Measurements from ENCODE around the gene ZBTB40.

Gene ZBTB40

DNA sequence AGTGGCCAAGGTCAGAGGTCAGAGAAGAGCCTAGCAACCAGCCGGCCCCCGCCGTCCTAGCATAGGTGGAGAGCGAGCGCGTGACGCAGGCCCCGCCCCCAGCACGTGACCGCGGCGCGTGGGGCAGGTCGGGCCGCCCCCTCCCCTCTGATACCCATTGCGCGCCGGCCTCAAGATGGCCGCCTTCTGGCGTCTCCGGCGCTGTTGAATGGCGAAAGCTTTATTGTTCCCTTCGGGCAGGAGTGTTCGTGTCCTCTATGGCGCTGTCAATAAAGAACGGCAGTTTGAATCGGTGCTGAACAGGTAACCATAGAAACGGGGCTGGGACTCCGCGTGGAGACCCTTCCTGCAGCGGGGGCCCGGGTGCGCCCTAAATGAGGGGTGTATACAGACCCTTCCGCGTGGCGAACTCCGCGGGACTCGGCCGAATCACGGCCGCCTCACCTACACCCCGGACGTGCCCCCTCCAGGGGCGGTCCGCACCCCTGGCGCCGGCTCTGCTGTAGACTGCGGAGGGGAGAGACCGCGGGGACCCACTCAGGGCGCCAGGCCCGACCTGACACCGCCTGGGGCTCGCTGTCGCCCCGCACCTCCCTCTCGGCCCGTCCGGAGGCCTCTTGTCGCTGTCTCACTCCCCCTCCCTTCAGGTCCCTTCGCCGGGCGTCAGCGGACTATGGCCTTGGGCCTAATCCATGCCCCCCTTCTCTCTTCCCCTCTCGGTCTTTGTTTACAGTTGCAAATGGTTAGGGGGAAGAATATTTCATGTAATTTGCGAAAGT lies at the start of gene ZBTB40 (continued):
- TF ChIP-seq, protein P1, sequence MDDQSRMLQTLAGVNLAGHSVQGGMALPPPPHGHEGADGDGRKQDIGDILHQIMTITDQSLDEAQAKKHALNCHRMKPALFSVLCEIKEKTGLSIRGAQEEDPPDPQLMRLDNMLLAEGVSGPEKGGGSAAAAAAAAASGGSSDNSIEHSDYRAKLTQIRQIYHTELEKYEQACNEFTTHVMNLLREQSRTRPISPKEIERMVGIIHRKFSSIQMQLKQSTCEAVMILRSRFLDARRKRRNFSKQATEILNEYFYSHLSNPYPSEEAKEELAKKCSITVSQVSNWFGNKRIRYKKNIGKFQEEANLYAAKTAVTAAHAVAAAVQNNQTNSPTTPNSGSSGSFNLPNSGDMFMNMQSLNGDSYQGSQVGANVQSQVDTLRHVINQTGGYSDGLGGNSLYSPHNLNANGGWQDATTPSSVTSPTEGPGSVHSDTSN (CRISPR knock-in tag; IDR thresholded peaks at IDR 0.05), result peak; percentile 67; the same call in 1 of the 2 replicates
- TF ChIP-seq, protein P2, sequence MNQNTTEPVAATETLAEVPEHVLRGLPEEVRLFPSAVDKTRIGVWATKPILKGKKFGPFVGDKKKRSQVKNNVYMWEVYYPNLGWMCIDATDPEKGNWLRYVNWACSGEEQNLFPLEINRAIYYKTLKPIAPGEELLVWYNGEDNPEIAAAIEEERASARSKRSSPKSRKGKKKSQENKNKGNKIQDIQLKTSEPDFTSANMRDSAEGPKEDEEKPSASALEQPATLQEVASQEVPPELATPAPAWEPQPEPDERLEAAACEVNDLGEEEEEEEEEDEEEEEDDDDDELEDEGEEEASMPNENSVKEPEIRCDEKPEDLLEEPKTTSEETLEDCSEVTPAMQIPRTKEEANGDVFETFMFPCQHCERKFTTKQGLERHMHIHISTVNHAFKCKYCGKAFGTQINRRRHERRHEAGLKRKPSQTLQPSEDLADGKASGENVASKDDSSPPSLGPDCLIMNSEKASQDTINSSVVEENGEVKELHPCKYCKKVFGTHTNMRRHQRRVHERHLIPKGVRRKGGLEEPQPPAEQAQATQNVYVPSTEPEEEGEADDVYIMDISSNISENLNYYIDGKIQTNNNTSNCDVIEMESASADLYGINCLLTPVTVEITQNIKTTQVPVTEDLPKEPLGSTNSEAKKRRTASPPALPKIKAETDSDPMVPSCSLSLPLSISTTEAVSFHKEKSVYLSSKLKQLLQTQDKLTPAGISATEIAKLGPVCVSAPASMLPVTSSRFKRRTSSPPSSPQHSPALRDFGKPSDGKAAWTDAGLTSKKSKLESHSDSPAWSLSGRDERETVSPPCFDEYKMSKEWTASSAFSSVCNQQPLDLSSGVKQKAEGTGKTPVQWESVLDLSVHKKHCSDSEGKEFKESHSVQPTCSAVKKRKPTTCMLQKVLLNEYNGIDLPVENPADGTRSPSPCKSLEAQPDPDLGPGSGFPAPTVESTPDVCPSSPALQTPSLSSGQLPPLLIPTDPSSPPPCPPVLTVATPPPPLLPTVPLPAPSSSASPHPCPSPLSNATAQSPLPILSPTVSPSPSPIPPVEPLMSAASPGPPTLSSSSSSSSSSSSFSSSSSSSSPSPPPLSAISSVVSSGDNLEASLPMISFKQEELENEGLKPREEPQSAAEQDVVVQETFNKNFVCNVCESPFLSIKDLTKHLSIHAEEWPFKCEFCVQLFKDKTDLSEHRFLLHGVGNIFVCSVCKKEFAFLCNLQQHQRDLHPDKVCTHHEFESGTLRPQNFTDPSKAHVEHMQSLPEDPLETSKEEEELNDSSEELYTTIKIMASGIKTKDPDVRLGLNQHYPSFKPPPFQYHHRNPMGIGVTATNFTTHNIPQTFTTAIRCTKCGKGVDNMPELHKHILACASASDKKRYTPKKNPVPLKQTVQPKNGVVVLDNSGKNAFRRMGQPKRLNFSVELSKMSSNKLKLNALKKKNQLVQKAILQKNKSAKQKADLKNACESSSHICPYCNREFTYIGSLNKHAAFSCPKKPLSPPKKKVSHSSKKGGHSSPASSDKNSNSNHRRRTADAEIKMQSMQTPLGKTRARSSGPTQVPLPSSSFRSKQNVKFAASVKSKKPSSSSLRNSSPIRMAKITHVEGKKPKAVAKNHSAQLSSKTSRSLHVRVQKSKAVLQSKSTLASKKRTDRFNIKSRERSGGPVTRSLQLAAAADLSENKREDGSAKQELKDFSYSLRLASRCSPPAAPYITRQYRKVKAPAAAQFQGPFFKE (tag by site-specific recombination; IDR thresholded peaks at IDR 0.05; ENCODE audit: borderline replicate concordance), result no peak
- TF ChIP-seq GLIS2 (tag by site-specific recombination; IDR thresholded peaks at IDR 0.05) (peak; percentile 92), ZNF221 (tag by site-specific recombination; IDR thresholded peaks at IDR 0.05; ENCODE audit: borderline replicate concordance) (no peak), ZSCAN23 (tag by site-specific recombination; IDR thresholded peaks at IDR 0.05) (0 out of 2 replicates have a peak, but pooled peaks have one; percentile 70), ZNF37A (tag by site-specific recombination; IDR thresholded peaks at IDR 0.05) (no peak), ZBTB21 (tag by site-specific recombination; IDR thresholded peaks at IDR 0.05) (peak; percentile 80), ZNF335 (tag by site-specific recombination; conservative IDR thresholded peaks at IDR 0.05) (peak; percentile 94), ZFP3 (tag by site-specific recombination; IDR thresholded peaks at IDR 0.05; ENCODE audit: low read depth) (no peak), OSR2 (tag by site-specific recombination; IDR thresholded peaks at IDR 0.05) (no peak), ZNF707 (tag by site-specific recombination; IDR thresholded peaks at IDR 0.05) (no peak), ZBTB20 (tag by site-specific recombination; IDR thresholded peaks at IDR 0.05) (peak; percentile 81), ZNF114 (tag by site-specific recombination; IDR thresholded peaks at IDR 0.05) (no peak), ZNF610 (tag by site-specific recombination; IDR thresholded peaks at IDR 0.05; ENCODE audit: borderline replicate concordance) (peak; percentile 83; the same call in 1 of the 2 replicates), ZNF157 (tag by site-specific recombination; IDR thresholded peaks at IDR 0.05) (0 out of 2 replicates have a peak, but pooled peaks have one; percentile 16), ZNF791 (tag by site-specific recombination; IDR thresholded peaks at IDR 0.05) (no peak), ZNF654 (tag by site-specific recombination; IDR thresholded peaks at IDR 0.05; ENCODE audit: low read depth) (no peak), ZNF292 (tag by site-specific recombination; IDR thresholded peaks at IDR 0.05; ENCODE audit: borderline replicate concordance, low read depth) (no peak)
- TF ChIP-seq, protein P3, sequence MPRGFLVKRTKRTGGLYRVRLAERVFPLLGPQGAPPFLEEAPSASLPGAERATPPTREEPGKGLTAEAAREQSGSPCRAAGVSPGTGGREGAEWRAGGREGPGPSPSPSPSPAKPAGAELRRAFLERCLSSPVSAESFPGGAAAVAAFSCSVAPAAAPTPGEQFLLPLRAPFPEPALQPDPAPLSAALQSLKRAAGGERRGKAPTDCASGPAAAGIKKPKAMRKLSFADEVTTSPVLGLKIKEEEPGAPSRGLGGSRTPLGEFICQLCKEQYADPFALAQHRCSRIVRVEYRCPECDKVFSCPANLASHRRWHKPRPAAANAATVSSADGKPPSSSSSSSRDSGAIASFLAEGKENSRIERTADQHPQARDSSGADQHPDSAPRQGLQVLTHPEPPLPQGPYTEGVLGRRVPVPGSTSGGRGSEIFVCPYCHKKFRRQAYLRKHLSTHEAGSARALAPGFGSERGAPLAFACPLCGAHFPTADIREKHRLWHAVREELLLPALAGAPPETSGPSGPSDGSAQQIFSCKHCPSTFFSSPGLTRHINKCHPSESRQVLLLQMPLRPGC (tag by site-specific recombination; IDR thresholded peaks at IDR 0.05), result peak; percentile 90
- TF ChIP-seq, protein P4, sequence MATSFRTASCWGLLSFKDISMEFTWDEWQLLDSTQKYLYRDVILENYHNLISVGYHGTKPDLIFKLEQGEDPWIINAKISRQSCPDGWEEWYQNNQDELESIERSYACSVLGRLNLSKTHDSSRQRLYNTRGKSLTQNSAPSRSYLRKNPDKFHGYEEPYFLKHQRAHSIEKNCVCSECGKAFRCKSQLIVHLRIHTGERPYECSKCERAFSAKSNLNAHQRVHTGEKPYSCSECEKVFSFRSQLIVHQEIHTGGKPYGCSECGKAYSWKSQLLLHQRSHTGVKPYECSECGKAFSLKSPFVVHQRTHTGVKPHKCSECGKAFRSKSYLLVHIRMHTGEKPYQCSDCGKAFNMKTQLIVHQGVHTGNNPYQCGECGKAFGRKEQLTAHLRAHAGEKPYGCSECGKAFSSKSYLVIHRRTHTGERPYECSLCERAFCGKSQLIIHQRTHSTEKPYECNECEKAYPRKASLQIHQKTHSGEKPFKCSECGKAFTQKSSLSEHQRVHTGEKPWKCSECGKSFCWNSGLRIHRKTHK (tag by site-specific recombination; IDR thresholded peaks at IDR 0.05), result no peak
- TF ChIP-seq, protein P5, sequence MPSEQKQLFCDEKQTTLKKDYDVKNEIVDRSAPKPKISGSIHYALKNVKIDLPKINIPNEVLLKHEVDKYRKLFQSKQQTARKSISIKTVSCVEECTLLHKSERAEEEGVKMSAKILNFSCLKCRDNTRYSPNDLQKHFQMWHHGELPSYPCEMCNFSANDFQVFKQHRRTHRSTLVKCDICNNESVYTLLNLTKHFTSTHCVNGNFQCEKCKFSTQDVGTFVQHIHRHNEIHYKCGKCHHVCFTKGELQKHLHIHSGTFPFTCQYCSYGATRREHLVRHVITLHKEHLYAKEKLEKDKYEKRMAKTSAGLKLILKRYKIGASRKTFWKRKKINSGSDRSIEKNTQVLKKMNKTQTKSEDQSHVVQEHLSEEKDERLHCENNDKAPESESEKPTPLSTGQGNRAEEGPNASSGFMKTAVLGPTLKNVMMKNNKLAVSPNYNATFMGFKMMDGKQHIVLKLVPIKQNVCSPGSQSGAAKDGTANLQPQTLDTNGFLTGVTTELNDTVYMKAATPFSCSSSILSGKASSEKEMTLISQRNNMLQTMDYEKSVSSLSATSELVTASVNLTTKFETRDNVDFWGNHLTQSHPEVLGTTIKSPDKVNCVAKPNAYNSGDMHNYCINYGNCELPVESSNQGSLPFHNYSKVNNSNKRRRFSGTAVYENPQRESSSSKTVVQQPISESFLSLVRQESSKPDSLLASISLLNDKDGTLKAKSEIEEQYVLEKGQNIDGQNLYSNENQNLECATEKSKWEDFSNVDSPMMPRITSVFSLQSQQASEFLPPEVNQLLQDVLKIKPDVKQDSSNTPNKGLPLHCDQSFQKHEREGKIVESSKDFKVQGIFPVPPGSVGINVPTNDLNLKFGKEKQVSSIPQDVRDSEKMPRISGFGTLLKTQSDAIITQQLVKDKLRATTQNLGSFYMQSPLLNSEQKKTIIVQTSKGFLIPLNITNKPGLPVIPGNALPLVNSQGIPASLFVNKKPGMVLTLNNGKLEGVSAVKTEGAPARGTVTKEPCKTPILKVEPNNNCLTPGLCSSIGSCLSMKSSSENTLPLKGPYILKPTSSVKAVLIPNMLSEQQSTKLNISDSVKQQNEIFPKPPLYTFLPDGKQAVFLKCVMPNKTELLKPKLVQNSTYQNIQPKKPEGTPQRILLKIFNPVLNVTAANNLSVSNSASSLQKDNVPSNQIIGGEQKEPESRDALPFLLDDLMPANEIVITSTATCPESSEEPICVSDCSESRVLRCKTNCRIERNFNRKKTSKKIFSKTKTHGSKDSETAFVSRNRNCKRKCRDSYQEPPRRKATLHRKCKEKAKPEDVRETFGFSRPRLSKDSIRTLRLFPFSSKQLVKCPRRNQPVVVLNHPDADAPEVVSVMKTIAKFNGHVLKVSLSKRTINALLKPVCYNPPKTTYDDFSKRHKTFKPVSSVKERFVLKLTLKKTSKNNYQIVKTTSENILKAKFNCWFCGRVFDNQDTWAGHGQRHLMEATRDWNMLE (tag by site-specific recombination; conservative IDR thresholded peaks at IDR 0.05; ENCODE audit: low read depth), result peak; percentile 75
- TF ChIP-seq, protein P6, sequence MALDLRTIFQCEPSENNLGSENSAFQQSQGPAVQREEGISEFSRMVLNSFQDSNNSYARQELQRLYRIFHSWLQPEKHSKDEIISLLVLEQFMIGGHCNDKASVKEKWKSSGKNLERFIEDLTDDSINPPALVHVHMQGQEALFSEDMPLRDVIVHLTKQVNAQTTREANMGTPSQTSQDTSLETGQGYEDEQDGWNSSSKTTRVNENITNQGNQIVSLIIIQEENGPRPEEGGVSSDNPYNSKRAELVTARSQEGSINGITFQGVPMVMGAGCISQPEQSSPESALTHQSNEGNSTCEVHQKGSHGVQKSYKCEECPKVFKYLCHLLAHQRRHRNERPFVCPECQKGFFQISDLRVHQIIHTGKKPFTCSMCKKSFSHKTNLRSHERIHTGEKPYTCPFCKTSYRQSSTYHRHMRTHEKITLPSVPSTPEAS (tag by site-specific recombination; IDR thresholded peaks at IDR 0.05), result no peak; the same call in 1 of the 2 replicates
